Dendritic cell treated with granulocyte-macrophage colony-stimulating factor and Interleukin-4, amounts not matched to agents 40 ng/mL and 50 ng/mL, for 4 days (primary cell): ENCODE results near the gene TMEM254.
"Not testable (repeated sequence)": the region's sequence is repeated elsewhere in the genome, so short reads cannot be mapped to it uniquely, and the experiment has no call there.

ENCODE experiments used
- H3K27ac Mint-ChIP-seq: one replicate; pipeline ENCODE4 v1.8.0; 2022; ENCODE audit warnings: mild to moderate bottlenecking, mixed read lengths
- H3K27me3 Mint-ChIP-seq: one replicate; pipeline ENCODE4 v1.8.0; 2022; ENCODE audit warnings: mild to moderate bottlenecking, mixed read lengths
- H3K36me3 Mint-ChIP-seq: one replicate; pipeline ENCODE4 v1.8.0; 2022; ENCODE audit warnings: low read depth, mixed read lengths
- H3K4me1 Mint-ChIP-seq: one replicate; pipeline ENCODE4 v1.8.0; 2022; ENCODE audit warnings: low read depth, mixed read lengths
- H3K4me3 Mint-ChIP-seq: one replicate; pipeline ENCODE4 v1.8.0; 2022; ENCODE audit warnings: mild to moderate bottlenecking, moderate library complexity, mixed read lengths
- H3K9me3 Mint-ChIP-seq: one replicate; pipeline ENCODE4 v1.8.0; 2022; ENCODE audit warnings: mixed read lengths
- intact Hi-C: fragments of 100-400 bp; cut with micrococcal nuclease; formaldehyde crosslinking; loops from one replicate; pipeline ENCODE4 v1.15.0; 2022

TMEM254 gene

GRCh38 chr10:80078448-80079311 is at the start of gene TMEM254:
TSS of gene TMEM254 (plus strand) at chr10:80078665. CDS start at chr10:80078700, 35 bp downstream.
- intact Hi-C loops = no loop called here
- Mint-ChIP-seq H3K4me3 (peak within 1 kb of the TSS; percentile 92), H3K9me3 (no peaks in the 10 kb centered on the region), H3K4me1 (peaks cover 23% of the 10 kb centered on the region), H3K27ac (peak within 1 kb of the TSS; percentile 95), H3K36me3 (peaks cover 16% of the 10 kb centered on the region), H3K27me3 (no peaks in the 10 kb centered on the region)

DNA sequence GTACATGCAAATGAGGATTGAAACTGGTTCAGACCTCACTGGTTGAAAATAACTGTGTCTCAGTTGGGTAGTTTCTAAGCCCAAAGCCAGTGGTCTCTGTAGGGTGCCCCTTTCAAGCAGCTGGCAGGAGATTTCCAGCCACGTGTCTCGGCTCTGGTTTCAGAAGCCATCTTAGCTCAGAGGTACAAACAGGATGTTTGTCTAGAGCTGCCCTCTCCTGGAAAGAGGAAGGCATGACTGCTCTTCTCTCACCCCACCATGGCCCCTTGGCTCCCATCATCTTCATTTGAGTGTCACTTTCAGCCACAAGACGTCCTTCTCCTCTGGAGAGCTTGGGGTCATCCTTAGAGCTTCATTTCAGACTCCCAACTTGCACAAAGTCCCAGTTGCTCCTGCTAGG is 49.3 kb upstream of the TMEM254 start:
- H3K27ac Mint-ChIP-seq, H3K4me1 Mint-ChIP-seq, H3K9me3 Mint-ChIP-seq, intact Hi-C loops, H3K4me3 Mint-ChIP-seq, H3K36me3 Mint-ChIP-seq, H3K27me3 Mint-ChIP-seq: not testable (repeated sequence)

- H3K27ac Mint-ChIP-seq, intact Hi-C loops, H3K4me3 Mint-ChIP-seq, H3K27me3 Mint-ChIP-seq, H3K9me3 Mint-ChIP-seq, H3K4me1 Mint-ChIP-seq, H3K36me3 Mint-ChIP-seq: not testable (repeated sequence)
Observed at GRCh38 chr10:80029865-80030264, 48.6 kb upstream of the TMEM254 start.

- no peak overlapping the region for H3K4me3 Mint-ChIP-seq
- intact Hi-C loops = no loop called here
Observed at GRCh38 chr10:80032503-80032902, 46.0 kb upstream of the TMEM254 start.

DNA sequence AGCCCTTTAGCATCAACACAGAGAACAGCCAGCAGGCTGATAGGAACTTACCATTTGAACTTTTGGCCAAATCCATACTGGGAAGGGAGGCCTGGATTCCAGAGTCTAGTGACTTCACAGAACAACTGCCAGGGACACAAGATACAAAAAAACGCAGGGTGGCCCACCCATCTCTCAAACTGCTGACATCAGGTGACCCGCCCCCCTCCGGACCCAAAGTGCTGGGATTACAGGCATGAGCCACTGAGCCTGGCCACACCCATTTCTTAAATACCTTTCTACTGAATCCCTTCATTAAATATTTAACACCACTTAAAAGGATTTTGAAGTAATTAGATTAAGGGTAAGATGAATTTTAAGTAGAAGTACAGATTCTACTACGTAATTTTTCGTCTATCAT is 43.7 kb upstream of the TMEM254 start:
- H3K9me3 Mint-ChIP-seq, H3K4me3 Mint-ChIP-seq, H3K4me1 Mint-ChIP-seq, H3K27me3 Mint-ChIP-seq, intact Hi-C loops, H3K27ac Mint-ChIP-seq, H3K36me3 Mint-ChIP-seq: not testable (repeated sequence)

More at GRCh38 chr10:80032503-80032902, 46.0 kb upstream of the TMEM254 start:
- Mint-ChIP-seq H3K9me3 (no peaks in the 10 kb centered on the region), H3K27ac (no peak overlapping the region), H3K36me3 (no peaks in the 10 kb centered on the region), H3K4me1 (no peaks in the 10 kb centered on the region), H3K27me3 (no peaks in the 10 kb centered on the region)

- H3K4me1 Mint-ChIP-seq, H3K27ac Mint-ChIP-seq, H3K27me3 Mint-ChIP-seq, intact Hi-C loops, H3K36me3 Mint-ChIP-seq, H3K9me3 Mint-ChIP-seq, H3K4me3 Mint-ChIP-seq: not testable (repeated sequence)
Observed at GRCh38 chr10:80035430-80035829, 43.0 kb upstream of the TMEM254 start.

- H3K27ac Mint-ChIP-seq, H3K4me3 Mint-ChIP-seq, H3K9me3 Mint-ChIP-seq, intact Hi-C loops, H3K4me1 Mint-ChIP-seq, H3K27me3 Mint-ChIP-seq, H3K36me3 Mint-ChIP-seq: not testable (repeated sequence)
Observed at GRCh38 chr10:80036921-80037500, 41.5 kb upstream of the TMEM254 start.

DNA sequence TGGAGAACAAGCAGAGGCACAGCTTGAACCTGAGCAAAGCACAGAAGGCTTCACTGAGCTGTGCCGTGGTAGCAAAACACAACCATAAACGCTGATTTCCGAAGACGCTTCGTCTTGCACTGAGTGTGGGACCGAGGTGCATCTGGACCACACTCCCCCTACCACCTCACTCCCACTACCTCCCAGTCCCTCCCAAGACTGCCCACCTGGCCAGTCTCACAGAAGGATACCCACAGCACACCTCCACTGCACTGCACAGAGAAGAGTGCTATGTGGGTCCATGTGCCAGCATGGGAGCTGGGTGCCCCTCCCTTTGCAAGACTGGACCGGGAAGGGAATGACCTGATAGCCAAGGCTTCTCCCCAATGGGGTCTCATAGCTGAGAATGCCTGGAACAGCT is 40.2 kb upstream of the TMEM254 start:
- H3K4me1 Mint-ChIP-seq, H3K27ac Mint-ChIP-seq, H3K36me3 Mint-ChIP-seq, H3K4me3 Mint-ChIP-seq, intact Hi-C loops, H3K9me3 Mint-ChIP-seq, H3K27me3 Mint-ChIP-seq: not testable (repeated sequence)

- Mint-ChIP-seq H3K9me3 (no peaks in the 10 kb centered on the region), H3K4me1 (no peaks in the 10 kb centered on the region), H3K36me3 (no peaks in the 10 kb centered on the region), H3K4me3 (no peak overlapping the region), H3K27ac (no peak overlapping the region), H3K27me3 (peaks cover 4% of the 10 kb centered on the region)
- intact Hi-C loops = no loop called here
Observed at GRCh38 chr10:80041162-80041561, 37.3 kb upstream of the TMEM254 start.

DNA sequence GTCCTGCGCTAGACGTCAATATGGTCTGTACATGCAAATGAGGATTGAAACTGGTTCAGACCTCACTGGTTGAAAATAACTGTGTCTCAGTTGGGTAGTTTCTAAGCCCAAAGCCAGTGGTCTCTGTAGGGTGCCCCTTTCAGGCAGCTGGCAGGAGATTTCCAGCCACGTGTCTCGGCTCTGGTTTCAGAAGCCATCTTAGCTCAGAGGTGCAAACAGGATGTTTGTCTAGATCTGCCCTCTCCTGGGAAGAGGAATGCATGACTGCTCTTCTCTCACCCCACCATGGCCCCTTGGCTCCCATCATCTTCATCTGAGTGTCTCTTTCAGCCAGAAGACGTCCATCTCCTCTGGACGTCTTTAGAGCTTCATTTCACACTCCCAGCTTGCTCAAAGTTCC is 33.5 kb upstream of the TMEM254 start:
- intact Hi-C loops, H3K4me1 Mint-ChIP-seq, H3K36me3 Mint-ChIP-seq, H3K27me3 Mint-ChIP-seq, H3K4me3 Mint-ChIP-seq, H3K9me3 Mint-ChIP-seq, H3K27ac Mint-ChIP-seq: not testable (repeated sequence)

- H3K27ac Mint-ChIP-seq = no peak overlapping the region
- no peaks in the 10 kb centered on the region for H3K9me3 Mint-ChIP-seq
- peaks cover 3% of the 10 kb centered on the region for H3K27me3 Mint-ChIP-seq
- no peak overlapping the region for H3K4me3 Mint-ChIP-seq
- H3K36me3 Mint-ChIP-seq = no peaks in the 10 kb centered on the region
- H3K4me1 Mint-ChIP-seq = no peaks in the 10 kb centered on the region
- intact Hi-C loops = no loop called here
Observed at GRCh38 chr10:80046629-80047441, 31.6 kb upstream of the TMEM254 start.

GRCh38 chr10:80050752-80051151 is 27.7 kb upstream of the TMEM254 start:
- intact Hi-C loops = loop anchor here (10.0 kb wide), 1 partner anchor 204 kb away; no protein-coding TSS in a partner anchor
- Mint-ChIP-seq H3K27me3 (peaks cover 3% of the 10 kb centered on the region), H3K4me1 (peaks cover 6% of the 10 kb centered on the region), H3K27ac (no peak overlapping the region), H3K4me3 (no peak overlapping the region), H3K36me3 (no peaks in the 10 kb centered on the region), H3K9me3 (no peaks in the 10 kb centered on the region)

DNA sequence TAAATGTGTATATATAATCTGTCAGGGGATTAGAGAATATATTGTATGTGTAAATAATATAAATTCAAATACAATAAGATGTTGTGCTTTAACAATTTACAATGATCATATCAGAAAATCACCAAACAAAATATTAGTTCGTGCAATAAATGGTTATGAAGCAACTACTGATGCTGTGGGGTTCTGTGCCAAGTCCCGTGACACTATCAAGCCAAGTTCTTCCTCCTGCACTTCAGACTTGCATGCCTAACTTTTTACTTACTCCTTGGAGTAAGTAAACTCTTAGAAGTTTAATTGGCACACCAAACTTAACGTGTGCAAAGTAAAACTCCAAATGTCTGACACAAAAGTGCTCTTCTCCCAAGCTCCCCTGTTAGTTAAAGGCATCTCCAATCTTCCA is 26.5 kb upstream of the TMEM254 start:
- peaks cover 3% of the 10 kb centered on the region for H3K27me3 Mint-ChIP-seq
- intact Hi-C loops = loop anchor here (10.0 kb wide), 1 partner anchor 203 kb away; no protein-coding TSS in a partner anchor

GRCh38 chr10:80055760-80056159 is 22.7 kb upstream of the TMEM254 start:
- no peak overlapping the region for H3K4me3 Mint-ChIP-seq
- no peaks in the 10 kb centered on the region for H3K27me3 Mint-ChIP-seq
- no peaks in the 10 kb centered on the region for H3K9me3 Mint-ChIP-seq
- intact Hi-C loops = loop anchor here (10.0 kb wide), 1 partner anchor 199 kb away; no protein-coding TSS in a partner anchor
- H3K36me3 Mint-ChIP-seq = no peaks in the 10 kb centered on the region
- H3K27ac Mint-ChIP-seq = no peak overlapping the region
- H3K4me1 Mint-ChIP-seq = peaks cover 6% of the 10 kb centered on the region

More for the DNA sequence above, 26.5 kb upstream of the TMEM254 start:
- Mint-ChIP-seq H3K9me3 (no peaks in the 10 kb centered on the region), H3K27ac (no peak overlapping the region), H3K4me3 (no peak overlapping the region), H3K4me1 (peaks cover 6% of the 10 kb centered on the region), H3K36me3 (no peaks in the 10 kb centered on the region)
